Neural progenitor cell (in vitro differentiated cells): ENCODE measurements around the gene PLXNB1. TPM values are rescaled to one million over a fixed set of nuclear protein-coding genes. Genes with fewer than 3 reads are reported as not detected.

Experiments
- DNase-seq: peaks from one replicate; pipeline ENCODE4 v3.0.0-alpha.2; 2016; ENCODE audit warnings: low spot score
- H2AFZ ChIP-seq: fragments of 200-600 bp; sonication (generic); replicated peaks from 2 replicates; pipeline ENCODE4 v1.6.1; 2016; ENCODE audit warnings: antibody characterized with exemption
- H3F3A ChIP-seq: fragments of 200-600 bp; sonication (generic); 2 replicates; pipeline ENCODE4 v1.6.1; 2016; ENCODE audit warnings: antibody characterized with exemption, low read depth
- H3K27ac ChIP-seq: fragments of 200-600 bp; sonication (generic); 2 replicates; pipeline ENCODE4 v1.5.1; 2016; ENCODE audit warnings: mild to moderate bottlenecking
- H3K27me3 ChIP-seq: fragments of 200-600 bp; sonication (generic); 2 replicates; pipeline ENCODE4 v1.6.1; 2016; ENCODE audit warnings: mild to moderate bottlenecking, moderate library complexity
- H3K36me3 ChIP-seq: fragments of 200-600 bp; sonication (generic); 2 replicates; pipeline ENCODE4 v1.5.1; 2016
- H3K4me1 ChIP-seq: fragments of 200-600 bp; sonication (generic); 2 replicates; pipeline ENCODE4 v1.6.1; 2016; ENCODE audit warnings: mixed run types
- H3K4me2 ChIP-seq: fragments of 200-600 bp; sonication (generic); 2 replicates; pipeline ENCODE4 v1.6.1; 2016
- H3K4me3 ChIP-seq: fragments of 200-600 bp; sonication (generic); 2 replicates; pipeline ENCODE4 v1.5.1; 2016
- H3K79me2 ChIP-seq: fragments of 200-600 bp; sonication (generic); 2 replicates; pipeline ENCODE4 v1.6.1; 2016; ENCODE audit warnings: low read depth
- H3K9ac ChIP-seq: fragments of 200-600 bp; sonication (generic); 2 replicates; pipeline ENCODE4 v1.6.1; 2016
- H3K9me3 ChIP-seq: fragments of 200-600 bp; sonication (generic); 2 replicates; pipeline ENCODE4 v1.5.1; 2016; ENCODE audit warnings: low read depth
- H4K20me1 ChIP-seq: fragments of 200-600 bp; sonication (generic); 2 replicates; pipeline ENCODE4 v1.6.1; 2016; ENCODE audit warnings: low read depth
- H3K27ac Mint-ChIP-seq: 3 replicates; pipeline ENCODE4 v1.8.0; 2021; ENCODE audit warnings: mixed read lengths
- H3K27me3 Mint-ChIP-seq: 2 replicates; pipeline ENCODE4 v1.8.0; 2022; ENCODE audit warnings: low read depth, mild to moderate bottlenecking, inconsistent platforms, moderate library complexity, mixed read lengths; ENCODE audit not compliant: insufficient read depth
- H3K36me3 Mint-ChIP-seq: 3 replicates; pipeline ENCODE4 v1.8.0; 2021; ENCODE audit warnings: mixed read lengths
- H3K4me1 Mint-ChIP-seq: 3 replicates; pipeline ENCODE4 v1.8.0; 2021; ENCODE audit warnings: mixed read lengths
- H3K4me3 Mint-ChIP-seq: 3 replicates; pipeline ENCODE4 v1.8.0; 2021; ENCODE audit warnings: mild to moderate bottlenecking, moderate library complexity, mixed read lengths
- H3K9me3 Mint-ChIP-seq: 3 replicates; pipeline ENCODE4 v1.8.0; 2020; ENCODE audit warnings: mixed read lengths
- EZH2 ChIP-seq: fragments of 200-600 bp; sonication (generic); IDR thresholded peaks from 2 replicates; pipeline ENCODE4 v1.6.1; 2017; ENCODE audit warnings: antibody characterized with exemption, mild to moderate bottlenecking, moderate library complexity
- EZH2phosphoT487 ChIP-seq: fragments of 200-600 bp; sonication (generic); IDR thresholded peaks from 2 replicates; pipeline ENCODE4 v1.6.1; 2017; ENCODE audit warnings: antibody characterized with exemption
- total RNA-seq: library from RNA; depleted of rRNA; stranded (reverse); fragments of >200 nt; gene quantifications from 2 replicates; pipeline ENCODE4 v1.2.3, GENCODE V29; 2015; ENCODE audit warnings: low replicate concordance
- TF ChIP-seq, protein P1 (sequence below): fragments of 200-600 bp; sonication (generic); IDR thresholded peaks from 2 replicates; pipeline ENCODE4 v1.5.1; 2017; ENCODE audit warnings: antibody characterized with exemption, mild to moderate bottlenecking

Gene PLXNB1
- total RNA-seq, 1 donor from 2014 or later, result 53.6 TPM

DNA sequence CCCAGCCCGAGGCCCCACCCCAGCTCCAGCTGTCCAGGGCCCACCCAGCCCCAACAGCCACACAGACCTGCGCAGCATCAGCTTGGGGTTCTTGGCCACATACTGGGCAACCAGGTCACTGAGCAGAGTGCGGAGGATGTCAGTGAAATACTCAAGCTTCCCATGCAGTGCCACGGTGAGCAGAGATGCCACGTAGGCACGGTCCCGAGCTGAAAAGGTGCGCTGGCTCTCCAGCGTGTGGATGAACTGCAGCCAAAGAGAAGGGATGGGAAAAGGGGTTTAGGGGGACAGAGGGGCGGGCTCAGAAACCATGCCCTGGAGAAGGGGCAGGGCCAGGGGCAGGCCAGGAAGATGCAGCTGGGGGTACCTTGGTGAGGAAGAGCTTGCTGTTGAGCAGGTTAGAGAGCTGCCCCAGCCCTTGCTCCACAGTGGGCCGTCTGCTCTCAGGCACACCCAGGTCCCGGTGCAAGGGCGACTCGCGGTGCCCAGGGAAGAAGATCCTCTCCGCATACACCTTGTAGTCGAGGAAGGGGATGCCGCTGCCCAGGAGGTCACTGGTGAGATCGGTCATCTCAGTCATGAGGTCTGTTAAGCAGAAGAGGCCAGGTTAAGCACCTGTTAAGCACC, 17.4 kb downstream of the PLXNB1 start:
- no peak for DNase-seq
- Mint-ChIP-seq H3K27me3 (peaks cover 7% of the 10 kb centered on the region), H3K9me3 (no peaks in the 10 kb centered on the region), H3K36me3 (peaks cover 29% of the 10 kb centered on the region), H3K27ac (no peak overlapping the region), H3K4me1 (no peaks in the 10 kb centered on the region), H3K4me3 (no peak overlapping the region)
- TF ChIP-seq, protein P1, sequence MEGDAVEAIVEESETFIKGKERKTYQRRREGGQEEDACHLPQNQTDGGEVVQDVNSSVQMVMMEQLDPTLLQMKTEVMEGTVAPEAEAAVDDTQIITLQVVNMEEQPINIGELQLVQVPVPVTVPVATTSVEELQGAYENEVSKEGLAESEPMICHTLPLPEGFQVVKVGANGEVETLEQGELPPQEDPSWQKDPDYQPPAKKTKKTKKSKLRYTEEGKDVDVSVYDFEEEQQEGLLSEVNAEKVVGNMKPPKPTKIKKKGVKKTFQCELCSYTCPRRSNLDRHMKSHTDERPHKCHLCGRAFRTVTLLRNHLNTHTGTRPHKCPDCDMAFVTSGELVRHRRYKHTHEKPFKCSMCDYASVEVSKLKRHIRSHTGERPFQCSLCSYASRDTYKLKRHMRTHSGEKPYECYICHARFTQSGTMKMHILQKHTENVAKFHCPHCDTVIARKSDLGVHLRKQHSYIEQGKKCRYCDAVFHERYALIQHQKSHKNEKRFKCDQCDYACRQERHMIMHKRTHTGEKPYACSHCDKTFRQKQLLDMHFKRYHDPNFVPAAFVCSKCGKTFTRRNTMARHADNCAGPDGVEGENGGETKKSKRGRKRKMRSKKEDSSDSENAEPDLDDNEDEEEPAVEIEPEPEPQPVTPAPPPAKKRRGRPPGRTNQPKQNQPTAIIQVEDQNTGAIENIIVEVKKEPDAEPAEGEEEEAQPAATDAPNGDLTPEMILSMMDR, result no peak
- no peak for TF ChIP-seq EZH2phosphoT487
- no peak overlapping the region for H3K4me3 ChIP-seq
- no peaks in the 10 kb centered on the region for H3K9me3 ChIP-seq
- peaks cover 4% of the 10 kb centered on the region for H4K20me1 ChIP-seq
- no peaks in the 10 kb centered on the region for H3F3A ChIP-seq
- H3K4me1 ChIP-seq, result no peaks in the 10 kb centered on the region
- no peak overlapping the region for H2AFZ ChIP-seq
- no peaks in the 10 kb centered on the region for H3K79me2 ChIP-seq
- H3K9ac ChIP-seq, result no peak overlapping the region
- no peaks in the 10 kb centered on the region for H3K27me3 ChIP-seq
- H3K4me2 ChIP-seq, result no peak overlapping the region
- no peaks in the 10 kb centered on the region for H3K36me3 ChIP-seq
- H3K27ac ChIP-seq, result no peak overlapping the region

DNA sequence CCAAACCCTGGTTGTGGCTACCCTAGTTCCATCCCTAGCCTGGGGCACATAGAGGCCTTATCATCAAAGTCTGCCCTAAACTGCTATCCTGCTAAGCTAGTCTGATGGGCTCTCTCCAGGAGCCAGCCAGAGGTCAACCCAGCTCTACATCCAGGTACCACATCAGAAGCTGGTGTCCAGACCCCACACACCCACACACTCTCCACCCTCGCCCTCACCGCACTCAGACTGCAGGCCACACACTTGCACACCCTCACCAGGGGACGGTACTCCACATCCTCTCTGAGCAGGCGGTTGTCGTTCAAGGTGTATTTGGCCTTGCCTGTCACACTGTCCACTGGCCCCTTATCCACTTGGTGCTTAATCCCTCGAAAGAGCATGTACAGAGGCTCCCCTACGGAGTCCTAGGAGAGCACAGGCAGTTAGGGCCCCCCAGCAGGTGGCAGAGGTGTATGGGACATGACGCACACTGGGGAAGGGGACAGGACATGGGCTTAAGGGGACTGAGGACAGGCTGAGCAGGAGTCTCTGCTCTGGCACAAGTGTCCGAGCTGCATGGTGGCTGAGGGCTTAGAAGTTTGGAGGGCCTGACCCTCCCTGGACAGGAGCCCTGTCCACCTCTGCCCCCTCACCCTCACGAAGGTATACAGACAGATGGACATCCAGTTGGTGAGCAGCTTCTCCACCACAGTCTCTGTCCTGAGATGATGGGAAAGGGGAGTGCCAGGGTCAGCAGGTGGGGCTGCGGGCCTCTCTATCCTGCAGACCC, 18.1 kb downstream of the PLXNB1 start:
- Histone ChIP-seq H4K20me1 (peaks cover 4% of the 10 kb centered on the region), H3F3A (no peaks in the 10 kb centered on the region), H3K4me2 (no peak overlapping the region), H3K27me3 (no peaks in the 10 kb centered on the region), H3K9ac (no peak overlapping the region), H3K27ac (no peak overlapping the region), H3K4me3 (no peak overlapping the region), H3K4me1 (no peaks in the 10 kb centered on the region), H3K9me3 (no peaks in the 10 kb centered on the region), H3K36me3 (no peaks in the 10 kb centered on the region), H3K79me2 (no peaks in the 10 kb centered on the region), H2AFZ (no peak overlapping the region)
- no peak for DNase-seq
- TF ChIP-seq, protein P1, result no peak
- no peak for TF ChIP-seq EZH2
- no peak for TF ChIP-seq EZH2phosphoT487
- Mint-ChIP-seq H3K27me3 (peaks cover 7% of the 10 kb centered on the region), H3K9me3 (no peaks in the 10 kb centered on the region), H3K4me1 (no peaks in the 10 kb centered on the region), H3K27ac (no peak overlapping the region), H3K36me3 (peaks cover 32% of the 10 kb centered on the region), H3K4me3 (peak overlapping the region; percentile 43)

DNA sequence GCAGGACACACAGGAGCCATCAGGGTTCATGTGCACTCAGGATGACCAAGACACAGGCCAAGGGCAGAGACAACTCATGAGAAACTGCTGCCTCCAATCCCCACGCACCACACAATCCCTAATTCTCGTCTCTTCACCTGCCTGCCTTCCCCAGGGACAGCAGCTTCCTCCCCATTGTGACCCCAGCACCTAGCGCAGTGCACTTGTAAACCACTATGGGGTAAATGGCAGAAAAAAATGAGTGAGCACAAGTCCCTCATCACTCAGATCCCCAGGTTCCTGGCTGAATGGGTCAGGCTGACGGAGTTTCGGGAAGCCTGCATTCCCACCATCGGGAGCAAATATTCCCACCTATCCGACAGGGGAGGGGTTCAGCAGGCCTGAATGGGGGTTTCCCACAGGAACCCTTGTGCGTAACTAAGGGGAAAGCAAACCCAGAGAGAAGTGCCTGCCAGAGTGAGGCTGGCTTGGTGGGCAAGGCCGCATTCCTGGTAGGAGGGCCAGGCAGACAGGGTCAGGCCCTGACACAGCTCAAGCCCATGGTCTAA, 18.8 kb downstream of the PLXNB1 start:
- H3K9me3 Mint-ChIP-seq, result no peaks in the 10 kb centered on the region
- peaks cover 32% of the 10 kb centered on the region for H3K36me3 Mint-ChIP-seq
- Histone ChIP-seq H3K4me2 (no peak overlapping the region), H3K4me3 (no peak overlapping the region), H3K9ac (no peak overlapping the region), H2AFZ (no peak overlapping the region), H3K4me1 (no peaks in the 10 kb centered on the region), H3F3A (no peaks in the 10 kb centered on the region), H3K79me2 (no peaks in the 10 kb centered on the region), H3K36me3 (no peaks in the 10 kb centered on the region), H3K27ac (no peak overlapping the region), H3K27me3 (no peaks in the 10 kb centered on the region), H4K20me1 (peaks cover 2% of the 10 kb centered on the region), H3K9me3 (no peaks in the 10 kb centered on the region)
- H3K4me3 Mint-ChIP-seq, result no peak overlapping the region
- H3K27ac Mint-ChIP-seq, result no peak overlapping the region
- TF ChIP-seq EZH2, result no peak
- TF ChIP-seq, protein P1, result no peak
- TF ChIP-seq EZH2phosphoT487, result no peak
- DNase-seq, result no peak
- peaks cover 7% of the 10 kb centered on the region for H3K27me3 Mint-ChIP-seq
- no peaks in the 10 kb centered on the region for H3K4me1 Mint-ChIP-seq
